Stomach (tissue), 4 donors: ENCODE data around the gene SLC25A20.

Experiments
- CTCF ChIP-seq, 7 experiments: fragments of 450-650 bp in 4 of 7; fragments of 200-600 bp in 3 of 7; sonication (generic) in 3 of 7; IDR thresholded peaks; one replicate each; pipeline ENCODE4 v1.5.1; 2016 to 2019; ENCODE audit warnings: antibody characterized with exemption in 7 of 7, control low read depth in 2 of 7, mild to moderate bottlenecking in 1 of 7
- EP300 ChIP-seq: sonication (generic); formaldehyde crosslinking; IDR thresholded peaks from one replicate; pipeline ENCODE4 v1.6.1; 2017; ENCODE audit warnings: antibody characterized with exemption

- TF ChIP-seq CTCF (IDR thresholded peaks at IDR 0.05) (no peak), EP300 (no peak)
Measured at GRCh38 chr3:48820612-48821324, 77.9 kb downstream of the SLC25A20 start.
